Endodermal cell (in vitro differentiated cells): ENCODE data around the gene ARHGAP22. TPM values are rescaled to one million over a fixed set of nuclear protein-coding genes. Genes with fewer than 3 reads are reported as not detected.
A peak's percentile ranks its signal among the peaks of the same experiment; 100 is the strongest.

Experiments
- DNase-seq: peaks from one replicate; pipeline ENCODE4 v3.0.0-alpha.2; 2017
- H3K27ac ChIP-seq: 2 replicates; pipeline ENCODE4 v1.5.1; 2013; ENCODE audit warnings: mild to moderate bottlenecking, low read depth, low read length, moderate library complexity
- H3K27me3 ChIP-seq: 2 replicates; pipeline ENCODE4 v1.6.1; 2013; ENCODE audit warnings: mild to moderate bottlenecking, low read length, moderate library complexity; ENCODE audit not compliant: insufficient read depth, control insufficient read depth, poor library complexity, severe bottlenecking
- H3K36me3 ChIP-seq: 2 replicates; pipeline ENCODE4 v1.7.0; 2013; ENCODE audit warnings: mild to moderate bottlenecking, low read length, moderate library complexity; ENCODE audit not compliant: control insufficient read depth, insufficient read depth
- H3K4me1 ChIP-seq: one replicate; pipeline ENCODE4 v1.7.0; 2013; ENCODE audit warnings: low read length; ENCODE audit not compliant: control insufficient read depth, insufficient read depth
- H3K4me3 ChIP-seq: 2 replicates; pipeline ENCODE4 v1.5.1; 2013; ENCODE audit warnings: mild to moderate bottlenecking, low read length, moderate library complexity
- H3K9ac ChIP-seq: 2 replicates; pipeline ENCODE4 v1.6.1; 2013; ENCODE audit warnings: mild to moderate bottlenecking, low read length, moderate library complexity; ENCODE audit not compliant: poor library complexity, severe bottlenecking; ENCODE audit errors: extremely low read depth
- H3K9me3 ChIP-seq: 2 replicates; pipeline ENCODE4 v1.6.1; 2013; ENCODE audit warnings: mild to moderate bottlenecking, low read length, moderate library complexity; ENCODE audit not compliant: control insufficient read depth
- H3K27ac Mint-ChIP-seq: 2 replicates; pipeline ENCODE4 v1.8.0; 2020; ENCODE audit warnings: mixed read lengths
- H3K27me3 Mint-ChIP-seq: 2 replicates; pipeline ENCODE4 v1.8.0; 2021; ENCODE audit warnings: mild to moderate bottlenecking, mixed read lengths; ENCODE audit not compliant: insufficient read depth
- H3K36me3 Mint-ChIP-seq: 2 replicates; pipeline ENCODE4 v1.8.0; 2020; ENCODE audit warnings: low read depth, mixed read lengths
- H3K4me1 Mint-ChIP-seq: 2 replicates; pipeline ENCODE4 v1.8.0; 2020; ENCODE audit warnings: mixed read lengths
- H3K4me3 Mint-ChIP-seq: 2 replicates; pipeline ENCODE4 v1.8.0; 2020; ENCODE audit warnings: mild to moderate bottlenecking, moderate library complexity, mixed read lengths
- H3K9me3 Mint-ChIP-seq: 2 replicates; pipeline ENCODE4 v1.8.0; 2020; ENCODE audit warnings: mild to moderate bottlenecking, mixed read lengths
- WGBS, 2 experiments: methylation state at CpG; one replicate each; pipeline versions ENCODE4 v1.1.5 to v1.1.7; 2013; ENCODE audit warnings: missing lambda C conversion rate in 2 of 2, mixed read lengths in 1 of 2; ENCODE audit not compliant: insufficient coverage in 1 of 2, insufficient read length in 1 of 2; 5-methylcytosine and 5-hydroxymethylcytosine counted together
- total RNA-seq, 2 donors: library from RNA; stranded (reverse); fragmentation: NEBNext Ultra II Directional in 1 of 2; extraction: Animal tissue kit (Norgen Biotek cat#: 25700) in 1 of 2; gene quantifications; 2 replicates in 1 of 2; 3 replicates in 1 of 2; pipeline ENCODE4 v1.2.1, GENCODE V29; 2021
- TF ChIP-seq, protein P1 (sequence below): fragments of 200-600 bp; sonication (generic); conservative IDR thresholded peaks from 2 replicates; pipeline ENCODE4 v1.5.0; 2021; ENCODE audit warnings: antibody characterized with exemption, mild to moderate bottlenecking

ARHGAP22 gene
- total RNA-seq, 2 donors from 2014 or later = 10.3 to 14.1 TPM

- no peak overlapping the region for H3K27ac ChIP-seq
- H3K9ac ChIP-seq = no peak overlapping the region
- no peak overlapping the region for H3K4me3 Mint-ChIP-seq
- H3K27me3 ChIP-seq = no peaks in the 10 kb centered on the region
- no peak overlapping the region for H3K4me3 ChIP-seq
- H3K27me3 Mint-ChIP-seq = peaks cover 8% of the 10 kb centered on the region
- peaks cover 27% of the 10 kb centered on the region for H3K4me1 Mint-ChIP-seq
- DNase-seq = no peak
- H3K27ac Mint-ChIP-seq = no peak overlapping the region
- TF ChIP-seq, protein P1, sequence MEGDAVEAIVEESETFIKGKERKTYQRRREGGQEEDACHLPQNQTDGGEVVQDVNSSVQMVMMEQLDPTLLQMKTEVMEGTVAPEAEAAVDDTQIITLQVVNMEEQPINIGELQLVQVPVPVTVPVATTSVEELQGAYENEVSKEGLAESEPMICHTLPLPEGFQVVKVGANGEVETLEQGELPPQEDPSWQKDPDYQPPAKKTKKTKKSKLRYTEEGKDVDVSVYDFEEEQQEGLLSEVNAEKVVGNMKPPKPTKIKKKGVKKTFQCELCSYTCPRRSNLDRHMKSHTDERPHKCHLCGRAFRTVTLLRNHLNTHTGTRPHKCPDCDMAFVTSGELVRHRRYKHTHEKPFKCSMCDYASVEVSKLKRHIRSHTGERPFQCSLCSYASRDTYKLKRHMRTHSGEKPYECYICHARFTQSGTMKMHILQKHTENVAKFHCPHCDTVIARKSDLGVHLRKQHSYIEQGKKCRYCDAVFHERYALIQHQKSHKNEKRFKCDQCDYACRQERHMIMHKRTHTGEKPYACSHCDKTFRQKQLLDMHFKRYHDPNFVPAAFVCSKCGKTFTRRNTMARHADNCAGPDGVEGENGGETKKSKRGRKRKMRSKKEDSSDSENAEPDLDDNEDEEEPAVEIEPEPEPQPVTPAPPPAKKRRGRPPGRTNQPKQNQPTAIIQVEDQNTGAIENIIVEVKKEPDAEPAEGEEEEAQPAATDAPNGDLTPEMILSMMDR = no peak
- H3K36me3 ChIP-seq = no peaks in the 10 kb centered on the region
- peaks cover 4% of the 10 kb centered on the region for H3K4me1 ChIP-seq
- H3K9me3 Mint-ChIP-seq = no peaks in the 10 kb centered on the region
- no peaks in the 10 kb centered on the region for H3K36me3 Mint-ChIP-seq
- WGBS, 2 experiments = 99 to 100% methylated on average over 1 to 2 of the region's 2 CpGs
- no peaks in the 10 kb centered on the region for H3K9me3 ChIP-seq
Observed at GRCh38 chr10:48576501-48576900, 28.4 kb downstream of the ARHGAP22 start.

DNA sequence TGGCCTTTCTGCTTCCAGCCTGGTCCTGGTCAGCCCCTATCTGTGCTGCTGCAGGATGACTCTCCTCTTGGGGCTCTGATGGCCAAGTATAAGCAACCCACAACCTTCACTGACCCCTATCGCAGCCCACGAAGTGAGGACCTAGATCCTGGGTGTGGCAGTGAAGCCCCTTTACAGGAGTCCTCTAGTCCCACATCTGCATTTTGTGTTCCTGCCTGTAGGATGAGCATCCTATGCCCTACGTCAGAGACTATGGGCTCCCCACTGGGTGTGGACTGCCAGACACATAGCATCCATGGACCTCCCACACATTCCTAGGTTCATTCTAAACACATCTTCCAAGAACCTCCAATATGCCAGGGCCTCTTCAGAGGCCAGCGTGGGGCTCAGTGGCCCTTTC, 29.0 kb downstream of the ARHGAP22 start:
- no peak overlapping the region for H3K27ac Mint-ChIP-seq
- H3K4me3 Mint-ChIP-seq = no peak overlapping the region
- DNase-seq = peak; percentile 27
- Histone ChIP-seq H3K27ac (no peak overlapping the region), H3K4me3 (no peak overlapping the region), H3K4me1 (peaks cover 4% of the 10 kb centered on the region), H3K36me3 (no peaks in the 10 kb centered on the region), H3K9me3 (no peaks in the 10 kb centered on the region), H3K27me3 (no peaks in the 10 kb centered on the region), H3K9ac (no peak overlapping the region)
- H3K4me1 Mint-ChIP-seq = peaks cover 27% of the 10 kb centered on the region
- peaks cover 12% of the 10 kb centered on the region for H3K27me3 Mint-ChIP-seq
- no peaks in the 10 kb centered on the region for H3K36me3 Mint-ChIP-seq
- no peaks in the 10 kb centered on the region for H3K9me3 Mint-ChIP-seq
- 93 to 94% methylated on average over 3 to 4 of the region's 4 CpGs for WGBS, 2 experiments
- TF ChIP-seq, protein P1 = no peak

GRCh38 chr10:48574817-48575380, 30.0 kb downstream of the ARHGAP22 start:
- H3K36me3 ChIP-seq = no peaks in the 10 kb centered on the region
- Mint-ChIP-seq H3K4me3 (no peak overlapping the region), H3K27ac (no peak overlapping the region), H3K9me3 (no peaks in the 10 kb centered on the region), H3K4me1 (peaks cover 29% of the 10 kb centered on the region), H3K36me3 (no peaks in the 10 kb centered on the region), H3K27me3 (peaks cover 9% of the 10 kb centered on the region)
- TF ChIP-seq, protein P1 = no peak
- no peak overlapping the region for H3K27ac ChIP-seq
- no peak overlapping the region for H3K9ac ChIP-seq
- 83 to 92% methylated on average over 6 of the region's 6 CpGs for WGBS, 2 experiments
- no peaks in the 10 kb centered on the region for H3K27me3 ChIP-seq
- no peak overlapping the region for H3K4me3 ChIP-seq
- peaks cover 4% of the 10 kb centered on the region for H3K4me1 ChIP-seq
- DNase-seq = no peak
- no peaks in the 10 kb centered on the region for H3K9me3 ChIP-seq
